Upper lobe of left lung (tissue), 6 donors: ENCODE measurements around the gene SLC35G1. TPM values are rescaled to one million over a fixed set of nuclear protein-coding genes. Genes with fewer than 3 reads are reported as not detected.

Experiments used
- ATAC-seq, 2 donors: fragments of 200-7000 bp; cut with Tn5 transposase; one replicate each; pipeline ENCODE4 v1.9.1; 2022; ENCODE audit warnings: mild to moderate bottlenecking in 2 of 2, moderate library complexity in 2 of 2; ENCODE audit not compliant: low FRiP score in 2 of 2
- DNase-seq, 2 donors: peaks; one replicate each; pipeline ENCODE4 v3.0.0-alpha.2; 2019 to 2020
- H3K27ac ChIP-seq, 4 donors: fragments of 200-600 bp; sonication (generic); one replicate each; pipeline ENCODE4 v1.5.1; 2016 to 2019
- H3K27me3 ChIP-seq, 4 donors: fragments of 200-600 bp; sonication (generic); one replicate each; pipeline ENCODE4 v1.5.1; 2017 to 2019
- H3K36me3 ChIP-seq, 4 donors: fragments of 200-600 bp; sonication (generic); one replicate each; pipeline ENCODE4 v1.5.1; 2016 to 2019
- H3K4me1 ChIP-seq, 4 donors: fragments of 200-600 bp; sonication (generic); one replicate each; pipeline ENCODE4 v1.5.1; 2018 to 2019
- H3K4me3 ChIP-seq, 4 donors: fragments of 200-600 bp; sonication (generic); one replicate each; pipeline ENCODE4 v1.5.1; 2017 to 2019; ENCODE audit warnings: mild to moderate bottlenecking in 2 of 4, moderate library complexity in 1 of 4
- H3K9me3 ChIP-seq, 4 donors: fragments of 200-600 bp; sonication (generic); one replicate each; pipeline ENCODE4 v1.5.1; 2018 to 2019
- CTCF ChIP-seq, 6 experiments: fragments of 450-650 bp in 4 of 6; fragments of 200-600 bp in 2 of 6; sonication (generic) in 2 of 6; IDR thresholded peaks; one replicate each; pipeline ENCODE4 v1.5.1; 2016 to 2019; ENCODE audit warnings: antibody characterized with exemption in 6 of 6
- EP300 ChIP-seq, 4 donors: sonication (generic); formaldehyde crosslinking; IDR thresholded peaks; one replicate each; pipeline ENCODE4 v1.5.1; 2017; ENCODE audit warnings: antibody characterized with exemption in 4 of 4, control low read depth in 2 of 4
- POLR2A ChIP-seq, 4 donors: fragments of 450-650 bp; IDR thresholded peaks; one replicate each; pipeline ENCODE4 v1.5.1; 2016 to 2017; ENCODE audit warnings: antibody characterized with exemption in 4 of 4, mild to moderate bottlenecking in 2 of 4
- POLR2AphosphoS5 ChIP-seq, 2 donors: sonication (generic); formaldehyde crosslinking; IDR thresholded peaks; one replicate each; pipeline ENCODE4 v1.5.1; 2017; ENCODE audit warnings: antibody characterized with exemption in 2 of 2
- WGBS, 2 donors: methylation state at CpG; one replicate each; pipeline ENCODE4 v1.1.5; 2017 to 2018; 5-methylcytosine and 5-hydroxymethylcytosine counted together
- total RNA-seq, 6 donors: library from RNA; depleted of rRNA in 4 of 6; stranded (reverse); fragments of >200 nt in 4 of 6; gene quantifications; one replicate each; pipeline versions ENCODE4 v1.1.0 to v1.2.1, GENCODE V29; 2016 to 2021
- donor health status: DM: no; HTN: no; CAD: no; lungs with moderate emphysema.
- donor health status: DM: no; HTN: yes; CAD: no; lungs with severe emphysema.

SLC35G1 gene
- total RNA-seq, 6 donors from 2014 or later, result 2.4 to 10.5 (median 3.2) TPM

DNA sequence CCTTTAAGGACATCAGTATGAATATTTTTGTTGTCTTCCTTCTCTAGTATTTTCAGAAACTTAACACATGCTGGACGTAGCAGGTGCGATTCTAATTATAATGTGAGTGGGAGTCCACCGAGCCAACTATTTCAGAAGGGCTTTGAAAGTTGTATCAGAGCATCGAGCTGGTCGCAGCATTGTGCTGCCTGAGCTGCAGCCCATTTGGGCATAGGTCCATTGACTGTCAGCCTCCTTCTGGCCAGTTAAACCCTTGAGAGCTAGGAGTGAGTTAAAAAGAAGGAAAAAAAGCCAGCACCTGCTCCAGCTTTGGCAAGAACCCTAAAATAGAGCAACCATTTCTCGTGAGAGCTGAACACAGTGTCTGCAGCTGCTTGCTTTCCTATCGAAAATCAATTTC lies 47.8 kb downstream of the SLC35G1 start:
- no peaks in the 10 kb centered on the region for H3K36me3 ChIP-seq
- no peak for TF ChIP-seq EP300 (IDR thresholded peaks at IDR 0.05)
- TF ChIP-seq POLR2AphosphoS5 (IDR thresholded peaks at IDR 0.05), result no peak
- TF ChIP-seq CTCF (IDR thresholded peaks at IDR 0.05), result no peak
- no peak for TF ChIP-seq POLR2A (IDR thresholded peaks at IDR 0.05)
- H3K27ac ChIP-seq, result no peak overlapping the region
- ATAC-seq (no peak), DNase-seq (no peak)
- no peaks in the 10 kb centered on the region for H3K4me1 ChIP-seq
- H3K4me3 ChIP-seq, result no peak overlapping the region
- H3K9me3 ChIP-seq, result no peaks in the 10 kb centered on the region
- H3K27me3 ChIP-seq, result no peaks in the 10 kb centered on the region
- WGBS, 2 donors, result 74 to 79% methylated on average over 7 of the region's 7 CpGs

- 67 to 81% methylated on average over 4 of the region's 4 CpGs for WGBS, 2 donors
Observed at GRCh38 chr10:93945819-93946218, 52.0 kb downstream of the SLC35G1 start.

DNA sequence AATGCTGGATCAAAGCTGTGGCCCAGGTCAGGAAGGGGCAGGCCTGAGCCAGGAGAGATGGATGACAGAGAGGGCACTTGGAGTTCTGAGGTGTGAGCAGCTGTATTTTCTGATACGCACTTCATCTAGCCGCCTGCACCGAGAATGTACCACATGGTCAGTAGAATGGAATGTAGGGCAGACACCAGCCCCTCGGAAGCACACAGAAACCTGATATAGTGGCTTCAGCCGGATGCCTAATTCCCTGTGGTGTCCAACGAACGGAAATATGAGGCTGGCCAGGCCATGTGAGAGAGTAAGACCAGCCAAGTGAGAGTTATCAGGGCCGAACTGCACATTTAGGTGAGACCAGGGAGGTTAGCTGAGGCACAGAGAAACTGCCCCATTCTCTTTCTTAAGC lies 53.3 kb downstream of the SLC35G1 start:
- no peaks in the 10 kb centered on the region for H3K36me3 ChIP-seq
- H3K4me3 ChIP-seq, result no peak overlapping the region
- H3K9me3 ChIP-seq, result no peaks in the 10 kb centered on the region
- 60% methylated on average over 8 of the region's 8 CpGs for WGBS, 2 donors
- H3K4me1 ChIP-seq, result no peaks in the 10 kb centered on the region
- no peaks in the 10 kb centered on the region for H3K27me3 ChIP-seq
- ATAC-seq (peak; percentile 59 to 79), DNase-seq (no peak)
- no peak for TF ChIP-seq CTCF (IDR thresholded peaks at IDR 0.05)
- peak in 1 of 2 donors; percentile 15 for TF ChIP-seq POLR2AphosphoS5 (IDR thresholded peaks at IDR 0.05)
- no peak for TF ChIP-seq EP300 (IDR thresholded peaks at IDR 0.05)
- no peak for TF ChIP-seq POLR2A (IDR thresholded peaks at IDR 0.05)
- no peak overlapping the region for H3K27ac ChIP-seq

More at GRCh38 chr10:93945819-93946218, 52.0 kb downstream of the SLC35G1 start:
- peak; percentile 8 to 20 for ATAC-seq
- H3K27me3 ChIP-seq, result no peaks in the 10 kb centered on the region
- DNase-seq, result no peak
- no peak overlapping the region for H3K27ac ChIP-seq
- no peaks in the 10 kb centered on the region for H3K36me3 ChIP-seq
- H3K4me1 ChIP-seq, result no peaks in the 10 kb centered on the region
- TF ChIP-seq POLR2A (IDR thresholded peaks at IDR 0.05) (no peak), CTCF (IDR thresholded peaks at IDR 0.05) (no peak), EP300 (IDR thresholded peaks at IDR 0.05) (no peak), POLR2AphosphoS5 (IDR thresholded peaks at IDR 0.05) (no peak)
- no peaks in the 10 kb centered on the region for H3K9me3 ChIP-seq
- H3K4me3 ChIP-seq, result no peak overlapping the region

GRCh38 chr10:93947524-93947923 lies 53.7 kb downstream of the SLC35G1 start:
- no peaks in the 10 kb centered on the region for H3K9me3 ChIP-seq
- H3K4me1 ChIP-seq, result no peaks in the 10 kb centered on the region
- ATAC-seq (no peak), DNase-seq (no peak)
- H3K36me3 ChIP-seq, result no peaks in the 10 kb centered on the region
- H3K27me3 ChIP-seq, result no peaks in the 10 kb centered on the region
- H3K27ac ChIP-seq, result no peak overlapping the region
- TF ChIP-seq CTCF (IDR thresholded peaks at IDR 0.05), result no peak
- no peak for TF ChIP-seq POLR2A (IDR thresholded peaks at IDR 0.05)
- H3K4me3 ChIP-seq, result no peak overlapping the region

DNA sequence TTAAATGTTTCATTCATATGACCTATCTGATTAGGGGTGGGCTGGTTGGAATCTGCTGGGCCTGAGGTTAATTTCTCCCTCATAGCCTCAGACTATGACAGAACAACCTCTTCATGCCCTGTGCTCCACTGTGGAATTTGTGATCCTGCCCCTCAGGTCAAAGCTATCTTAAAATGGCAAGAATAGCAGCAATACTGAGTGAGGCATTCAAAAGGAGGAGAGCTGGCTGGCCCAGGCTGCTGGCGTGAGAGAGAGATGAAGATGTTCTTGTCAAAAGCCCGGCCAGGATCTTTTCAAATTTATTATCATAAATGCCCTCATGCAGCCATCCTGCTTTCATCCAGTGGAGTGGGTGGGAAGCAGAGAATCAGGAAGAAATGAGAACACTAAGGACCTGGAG lies 58.1 kb downstream of the SLC35G1 start:
- Histone ChIP-seq H3K4me1 (no peaks in the 10 kb centered on the region), H3K4me3 (no peak overlapping the region), H3K9me3 (no peaks in the 10 kb centered on the region), H3K27ac (no peak overlapping the region), H3K36me3 (no peaks in the 10 kb centered on the region), H3K27me3 (no peaks in the 10 kb centered on the region)
- no peak for TF ChIP-seq EP300 (IDR thresholded peaks at IDR 0.05)
- TF ChIP-seq POLR2AphosphoS5 (IDR thresholded peaks at IDR 0.05), result no peak
- no peak for TF ChIP-seq CTCF (IDR thresholded peaks at IDR 0.05)
- no peak for TF ChIP-seq POLR2A (IDR thresholded peaks at IDR 0.05)
- DNase-seq (no peak), ATAC-seq (no peak)
- 66 to 85% methylated on average over 2 of the region's 2 CpGs for WGBS, 2 donors
